Measurements from ENCODE around the gene PLPP3. TPM values are rescaled to one million over a fixed set of nuclear protein-coding genes. Genes with fewer than 3 reads are reported as not detected.

The PLPP3 gene
- total RNA-seq, 1 donor = 243 TPM

Small RNAs within 50 kb of the gene (small RNA-seq; reads per million reads assigned to genes)
- not detected for gene AC099789.1

Other genes starting within 250 kb of the PLPP3 start
- gene PRKAA2, start 65.8 kb upstream of the PLPP3 start, total RNA-seq = 0.88 and 1.1 TPM in 2 replicates
- not detected in 2 replicates for gene FYB2, start 239.8 kb upstream of the PLPP3 start, total RNA-seq